ENCODE results near the gene LARP6. TPM values are rescaled to one million over a fixed set of nuclear protein-coding genes. Genes with fewer than 3 reads are reported as not detected.
"Not testable (repeated sequence)": the region's sequence is repeated elsewhere in the genome, so short reads cannot be mapped to it uniquely, and the experiment has no call there.

LARP6 gene
- total RNA-seq, 1 donor from 2014 or later, result 21.6 TPM

DNA sequence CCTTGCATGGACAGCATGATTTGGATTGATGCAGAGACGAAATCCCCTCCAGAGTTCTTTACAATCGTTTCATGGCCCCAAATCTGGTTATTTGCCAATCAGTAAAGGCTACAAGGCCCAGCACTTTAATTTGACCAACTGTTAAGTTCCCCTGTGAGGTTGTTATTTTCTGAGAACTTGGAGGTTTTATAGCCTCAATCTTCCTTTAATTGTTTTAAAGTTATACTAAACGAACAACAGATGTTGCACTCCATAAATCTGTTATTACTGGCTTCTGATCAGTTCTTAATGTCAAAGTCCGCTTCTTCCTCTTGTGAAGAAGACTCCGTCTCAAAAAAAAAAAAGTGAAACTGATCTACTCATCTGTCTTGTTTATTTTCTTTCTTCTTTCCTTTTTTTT, 30.8 kb downstream of the LARP6 start:
- H3K27ac Mint-ChIP-seq (ENCODE audit: unreplicated experiment), result no peak overlapping the region

DNA sequence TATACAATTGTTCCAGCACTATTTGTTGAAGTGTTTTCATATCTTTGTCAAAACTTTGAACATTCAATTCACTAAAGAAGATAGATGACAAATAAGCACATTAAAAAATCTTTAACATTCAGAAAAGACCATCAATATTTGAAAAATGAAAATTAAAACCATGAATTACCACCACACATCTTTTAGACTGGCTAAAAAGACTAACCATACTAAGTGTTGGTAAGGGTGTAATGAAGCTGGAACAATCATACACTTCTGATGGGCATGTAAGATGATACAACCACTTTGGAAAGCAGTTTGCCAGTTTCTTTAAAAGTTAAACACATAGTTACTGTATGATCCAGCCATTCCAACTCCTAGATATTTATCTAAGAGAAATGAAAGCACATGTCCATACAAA, 33.7 kb downstream of the LARP6 start:
- Mint-ChIP-seq H3K4me3 (ENCODE audit: unreplicated experiment) (no peak overlapping the region), H3K4me1 (ENCODE audit: low read depth, unreplicated experiment) (no peaks in the 10 kb centered on the region), H3K9me3 (ENCODE audit: unreplicated experiment) (no peaks in the 10 kb centered on the region), H3K36me3 (ENCODE audit: unreplicated experiment) (no peaks in the 10 kb centered on the region), H3K27me3 (ENCODE audit: unreplicated experiment) (no peaks in the 10 kb centered on the region), H3K27ac (ENCODE audit: unreplicated experiment) (no peak overlapping the region)
- DNase-seq, result no peak
- TF ChIP-seq, protein P1, sequence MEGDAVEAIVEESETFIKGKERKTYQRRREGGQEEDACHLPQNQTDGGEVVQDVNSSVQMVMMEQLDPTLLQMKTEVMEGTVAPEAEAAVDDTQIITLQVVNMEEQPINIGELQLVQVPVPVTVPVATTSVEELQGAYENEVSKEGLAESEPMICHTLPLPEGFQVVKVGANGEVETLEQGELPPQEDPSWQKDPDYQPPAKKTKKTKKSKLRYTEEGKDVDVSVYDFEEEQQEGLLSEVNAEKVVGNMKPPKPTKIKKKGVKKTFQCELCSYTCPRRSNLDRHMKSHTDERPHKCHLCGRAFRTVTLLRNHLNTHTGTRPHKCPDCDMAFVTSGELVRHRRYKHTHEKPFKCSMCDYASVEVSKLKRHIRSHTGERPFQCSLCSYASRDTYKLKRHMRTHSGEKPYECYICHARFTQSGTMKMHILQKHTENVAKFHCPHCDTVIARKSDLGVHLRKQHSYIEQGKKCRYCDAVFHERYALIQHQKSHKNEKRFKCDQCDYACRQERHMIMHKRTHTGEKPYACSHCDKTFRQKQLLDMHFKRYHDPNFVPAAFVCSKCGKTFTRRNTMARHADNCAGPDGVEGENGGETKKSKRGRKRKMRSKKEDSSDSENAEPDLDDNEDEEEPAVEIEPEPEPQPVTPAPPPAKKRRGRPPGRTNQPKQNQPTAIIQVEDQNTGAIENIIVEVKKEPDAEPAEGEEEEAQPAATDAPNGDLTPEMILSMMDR (IDR thresholded peaks at IDR 0.05; ENCODE audit: partially characterized antibody, unreplicated experiment), result no peak

More for the DNA sequence above, 30.8 kb downstream of the LARP6 start:
- no peak for DNase-seq
- no peaks in the 10 kb centered on the region for H3K9me3 Mint-ChIP-seq (ENCODE audit: unreplicated experiment)
- H3K4me3 Mint-ChIP-seq (ENCODE audit: unreplicated experiment), result no peak overlapping the region
- H3K27me3 Mint-ChIP-seq (ENCODE audit: unreplicated experiment), result peaks cover 2% of the 10 kb centered on the region
- no peaks in the 10 kb centered on the region for H3K36me3 Mint-ChIP-seq (ENCODE audit: unreplicated experiment)
- TF ChIP-seq, protein P1 (IDR thresholded peaks at IDR 0.05; ENCODE audit: partially characterized antibody, unreplicated experiment), result no peak
- no peaks in the 10 kb centered on the region for H3K4me1 Mint-ChIP-seq (ENCODE audit: low read depth, unreplicated experiment)

GRCh38 chr15:70818580-70818979, 35.4 kb downstream of the LARP6 start:
- H3K27me3 Mint-ChIP-seq (ENCODE audit: unreplicated experiment), result peaks cover 2% of the 10 kb centered on the region
- no peak overlapping the region for H3K27ac Mint-ChIP-seq (ENCODE audit: unreplicated experiment)
- H3K4me3 Mint-ChIP-seq (ENCODE audit: unreplicated experiment), result no peak overlapping the region
- peaks cover 2% of the 10 kb centered on the region for H3K9me3 Mint-ChIP-seq (ENCODE audit: unreplicated experiment)
- no peaks in the 10 kb centered on the region for H3K4me1 Mint-ChIP-seq (ENCODE audit: low read depth, unreplicated experiment)
- TF ChIP-seq, protein P1 (IDR thresholded peaks at IDR 0.05; ENCODE audit: partially characterized antibody, unreplicated experiment), result no peak
- DNase-seq, result no peak
- H3K36me3 Mint-ChIP-seq (ENCODE audit: unreplicated experiment), result no peaks in the 10 kb centered on the region

DNA sequence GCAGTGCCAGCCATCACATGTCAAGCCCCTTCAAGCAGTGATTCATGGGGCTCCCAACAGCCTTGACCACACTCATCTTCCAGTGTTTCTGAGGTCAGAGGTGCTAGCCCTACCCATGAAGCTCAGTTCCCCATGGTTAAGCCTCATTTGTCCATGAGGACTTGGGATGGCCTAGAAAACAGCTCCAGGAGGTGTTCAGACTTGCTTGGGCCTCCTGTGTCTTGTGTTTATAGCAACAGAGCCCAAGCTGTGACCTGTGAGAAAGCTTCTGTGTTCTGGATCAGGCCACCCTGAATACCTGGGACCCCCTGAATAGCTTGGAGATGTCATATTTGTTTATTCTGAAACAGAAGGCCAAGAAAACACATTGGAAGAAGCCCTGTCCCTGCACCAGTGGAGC, 36.7 kb downstream of the LARP6 start:
- Mint-ChIP-seq H3K27ac (ENCODE audit: unreplicated experiment) (no peak overlapping the region), H3K27me3 (ENCODE audit: unreplicated experiment) (peaks cover 2% of the 10 kb centered on the region), H3K36me3 (ENCODE audit: unreplicated experiment) (no peaks in the 10 kb centered on the region), H3K9me3 (ENCODE audit: unreplicated experiment) (peaks cover 2% of the 10 kb centered on the region), H3K4me3 (ENCODE audit: unreplicated experiment) (no peak overlapping the region), H3K4me1 (ENCODE audit: low read depth, unreplicated experiment) (no peaks in the 10 kb centered on the region)
- TF ChIP-seq, protein P1 (IDR thresholded peaks at IDR 0.05; ENCODE audit: partially characterized antibody, unreplicated experiment), result no peak
- DNase-seq, result no peak

DNA sequence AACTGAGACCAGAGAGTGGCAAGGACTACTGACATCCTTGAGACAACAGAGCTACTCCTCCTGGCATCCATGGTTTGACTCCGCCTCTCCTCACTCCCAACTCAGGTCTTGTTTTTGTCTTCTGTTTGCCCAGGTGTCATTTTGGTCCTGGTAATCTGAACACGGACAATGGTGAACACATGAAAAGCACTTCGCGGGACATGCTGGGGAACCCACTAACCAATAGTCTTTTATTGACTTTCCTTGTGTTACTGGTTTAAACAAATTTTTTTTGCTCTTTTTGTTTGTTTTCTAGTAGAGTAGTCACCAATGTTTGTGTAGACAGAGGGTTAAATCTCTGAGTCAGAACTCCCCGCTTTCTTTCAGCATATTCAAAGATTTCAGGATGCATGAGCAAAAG, 38.4 kb downstream of the LARP6 start:
- H3K9me3 Mint-ChIP-seq (ENCODE audit: unreplicated experiment), result peaks cover 2% of the 10 kb centered on the region
- TF ChIP-seq, protein P1 (IDR thresholded peaks at IDR 0.05; ENCODE audit: partially characterized antibody, unreplicated experiment), result no peak
- no peaks in the 10 kb centered on the region for H3K36me3 Mint-ChIP-seq (ENCODE audit: unreplicated experiment)
- H3K27ac Mint-ChIP-seq (ENCODE audit: unreplicated experiment), result no peak overlapping the region
- no peak overlapping the region for H3K4me3 Mint-ChIP-seq (ENCODE audit: unreplicated experiment)
- DNase-seq, result no peak
- H3K27me3 Mint-ChIP-seq (ENCODE audit: unreplicated experiment), result peaks cover 2% of the 10 kb centered on the region
- H3K4me1 Mint-ChIP-seq (ENCODE audit: low read depth, unreplicated experiment), result no peaks in the 10 kb centered on the region

GRCh38 chr15:70815011-70815410, 38.9 kb downstream of the LARP6 start:
- H3K27me3 Mint-ChIP-seq (ENCODE audit: unreplicated experiment); H3K36me3 Mint-ChIP-seq (ENCODE audit: unreplicated experiment); H3K27ac Mint-ChIP-seq (ENCODE audit: unreplicated experiment); H3K9me3 Mint-ChIP-seq (ENCODE audit: unreplicated experiment); H3K4me3 Mint-ChIP-seq (ENCODE audit: unreplicated experiment); H3K4me1 Mint-ChIP-seq (ENCODE audit: low read depth, unreplicated experiment); DNase-seq: not testable (repeated sequence)
